MCF 10A (cell line): ENCODE results near the gene ADPRHL1. TPM values are rescaled to one million over a fixed set of nuclear protein-coding genes. Genes with fewer than 3 reads are reported as not detected.
"Not testable (repeated sequence)": the region's sequence is repeated elsewhere in the genome, so short reads cannot be mapped to it uniquely, and the experiment has no call there.

Source experiments
- BruUV-seq: library from RNA; stranded (reverse); fragments of 400-500 nt; replicated peaks from 2 replicates; lab custom pipeline; 2021; lab: Mats Ljungman, UMichigan
- CTCF ChIA-PET: fragments of 300-600 bp; sonication (Branson Sonifier 250); formaldehyde crosslinking; extraction: SDS; loops from one replicate; lab custom pipeline; 2021; ENCODE audit warnings: antibody characterized with exemption, inconsistent platforms; lab: Yijun Ruan, JAX
- POLR2A ChIA-PET: fragments of 300-600, 350-650 bp; sonication (Branson Sonifier 250); formaldehyde crosslinking; extraction: SDS; loops from one replicate; lab custom pipeline; 2020; ENCODE audit warnings: antibody characterized with exemption, inconsistent platforms; lab: Yijun Ruan, JAX
- DNase-seq: peaks from one replicate; pipeline ENCODE4 v3.0.0-alpha.2; 2018; ENCODE audit not compliant: unreplicated experiment
- H3K27ac Mint-ChIP-seq: one replicate; pipeline ENCODE4 v1.8.0; 2022; ENCODE audit warnings: mild to moderate bottlenecking, low read depth, mixed read lengths; ENCODE audit not compliant: unreplicated experiment
- H3K27me3 Mint-ChIP-seq: one replicate; pipeline ENCODE4 v1.8.0; 2022; ENCODE audit warnings: mixed read lengths; ENCODE audit not compliant: insufficient read depth, unreplicated experiment
- H3K36me3 Mint-ChIP-seq: one replicate; pipeline ENCODE4 v1.8.0; 2022; ENCODE audit warnings: mild to moderate bottlenecking, moderate library complexity, mixed read lengths; ENCODE audit not compliant: insufficient read depth, unreplicated experiment
- H3K4me1 Mint-ChIP-seq: one replicate; pipeline ENCODE4 v1.8.0; 2022; ENCODE audit warnings: mixed read lengths; ENCODE audit not compliant: insufficient read depth, unreplicated experiment
- H3K4me3 Mint-ChIP-seq: one replicate; pipeline ENCODE4 v1.8.0; 2022; ENCODE audit warnings: mild to moderate bottlenecking, moderate library complexity, mixed read lengths; ENCODE audit not compliant: unreplicated experiment
- H3K9me3 Mint-ChIP-seq: one replicate; pipeline ENCODE4 v1.8.0; 2022; ENCODE audit warnings: mixed read lengths; ENCODE audit not compliant: unreplicated experiment
- CTCF ChIP-seq: fragments of 200-600 bp; IDR thresholded peaks from one replicate; pipeline ENCODE4 v1.8.0; 2022; ENCODE audit warnings: antibody characterized with exemption, mild to moderate bottlenecking; ENCODE audit not compliant: unreplicated experiment
- intact Hi-C: fragments of 100-400 bp; cut with micrococcal nuclease; formaldehyde crosslinking; loops from 2 replicates; pipeline ENCODE4 v1.14.1; 2022
- total RNA-seq: library from RNA; stranded (reverse); gene quantifications from 2 replicates; pipeline ENCODE4 v1.2.3, GENCODE V29; 2022

The ADPRHL1 gene
- total RNA-seq, 1 experiment from 2014 or later, result 2.6 TPM

GRCh38 chr13:113451951-113452421, 1.3 kb downstream of the ADPRHL1 start:
- Mint-ChIP-seq H3K27me3 (no peaks in the 10 kb centered on the region), H3K9me3 (no peaks in the 10 kb centered on the region), H3K4me1 (peaks cover 6% of the 10 kb centered on the region), H3K4me3 (no peak overlapping the region), H3K36me3 (peaks cover 38% of the 10 kb centered on the region), H3K27ac (no peak overlapping the region)
- POLR2A ChIA-PET, result interaction anchor here (1.1 kb wide), 1 partner anchor 37 kb away, joined by 5 read pairs; no protein-coding TSS in a partner anchor
- CTCF ChIA-PET, result no interaction called here
- no peak for DNase-seq
- TF ChIP-seq CTCF, result no peak
- no TSS peak for BruUV-seq
- intact Hi-C loops, result no loop called here

GRCh38 chr13:113450861-113451620, 2.2 kb downstream of the ADPRHL1 start:
- H3K36me3 Mint-ChIP-seq, result peaks cover 32% of the 10 kb centered on the region
- ChIA-PET CTCF (interaction anchor here (0.6 kb wide), 2 partner anchors 18 to 365 kb away, joined by 3 to 5 read pairs; no protein-coding TSS in a partner anchor), POLR2A (interaction anchor here (0.6 to 1.2 kb wide), 2 partner anchors 21 to 33 kb away, joined by 3 to 5 read pairs; no protein-coding TSS in a partner anchor)
- BruUV-seq, H3K27me3 Mint-ChIP-seq, H3K4me1 Mint-ChIP-seq, DNase-seq, H3K4me3 Mint-ChIP-seq, H3K27ac Mint-ChIP-seq, H3K9me3 Mint-ChIP-seq, intact Hi-C loops: not testable (repeated sequence)

GRCh38 chr13:113450348-113450744, 2.9 kb downstream of the ADPRHL1 start:
- H3K4me1 Mint-ChIP-seq, intact Hi-C loops, H3K27me3 Mint-ChIP-seq, DNase-seq, H3K27ac Mint-ChIP-seq, H3K9me3 Mint-ChIP-seq, BruUV-seq: not testable (repeated sequence)
- CTCF ChIA-PET, result interaction anchor here (0.6 to 1.0 kb wide), 2 partner anchors 19 to 28 kb away, joined by 3 to 5 read pairs; no protein-coding TSS in a partner anchor
- H3K4me3 Mint-ChIP-seq, result peak overlapping the region; percentile 85
- H3K36me3 Mint-ChIP-seq, result peaks cover 25% of the 10 kb centered on the region
- POLR2A ChIA-PET, result interaction anchor here (0.6 to 1.2 kb wide), 4 partner anchors 21 to 40 kb away, joined by 3 to 5 read pairs (median 4); partner anchors contain the start of gene DCUN1D2

GRCh38 chr13:113449693-113450347, 3.5 kb downstream of the ADPRHL1 start:
- Mint-ChIP-seq H3K27ac (peak overlapping the region; percentile 94), H3K9me3 (no peaks in the 10 kb centered on the region), H3K36me3 (peaks cover 20% of the 10 kb centered on the region), H3K4me1 (peaks cover 6% of the 10 kb centered on the region), H3K27me3 (no peaks in the 10 kb centered on the region), H3K4me3 (peak overlapping the region; percentile 85)
- ChIA-PET CTCF (interaction anchor here (1.0 kb wide), 1 partner anchor 28 kb away, joined by 3 read pairs; no protein-coding TSS in a partner anchor), POLR2A (interaction anchor here (1.0 to 1.2 kb wide), 4 partner anchors 20 to 41 kb away, joined by 3 to 4 read pairs (median 3); partner anchors contain the start of gene DCUN1D2)
- DNase-seq, result no peak
- TF ChIP-seq CTCF, result no peak
- TSS peak; percentile 77 for BruUV-seq
- intact Hi-C loops, result loop anchor here (2.0 kb wide), 2 partner anchors 241 to 507 kb away; partner anchors contain the start of genes CUL4A and PCID2
